DOHH2 (cell line): ENCODE data around the gene SUMF1.
"Not testable (repeated sequence)": the region's sequence is repeated elsewhere in the genome, so short reads cannot be mapped to it uniquely, and the experiment has no call there.

Source experiments
- H3F3A ChIP-seq: fragments of 200-600 bp; sonication (generic), shearing (Covaris generic); 2 replicates; pipeline ENCODE4 v1.6.0; 2016; ENCODE audit warnings: antibody characterized with exemption, mild to moderate bottlenecking; ENCODE audit not compliant: control insufficient read depth, insufficient read depth
- H3K27ac ChIP-seq: fragments of 200-600 bp; sonication (generic); 2 replicates; pipeline ENCODE4 v1.5.1; 2014; ENCODE audit warnings: low read depth, mild to moderate bottlenecking, low read length, moderate library complexity
- H3K27me3 ChIP-seq: fragments of 200-600 bp; sonication (generic); 2 replicates; pipeline ENCODE4 v1.6.1; 2014; ENCODE audit warnings: mild to moderate bottlenecking, low read length, mixed read lengths; ENCODE audit not compliant: control insufficient read depth
- H3K36me3 ChIP-seq: fragments of 200-600 bp; sonication (generic); 2 replicates; pipeline ENCODE4 v1.6.1; 2014; ENCODE audit warnings: mild to moderate bottlenecking, low read length, moderate library complexity, mixed read lengths; ENCODE audit not compliant: control insufficient read depth
- H3K4me1 ChIP-seq: fragments of 200-600 bp; sonication (generic); 2 replicates; pipeline ENCODE4 v1.6.1; 2014; ENCODE audit warnings: mild to moderate bottlenecking, low read length, mixed read lengths; ENCODE audit not compliant: control insufficient read depth
- H3K4me2 ChIP-seq: fragments of 200-600 bp; sonication (generic); 2 replicates; pipeline ENCODE4 v1.6.0; 2014; ENCODE audit warnings: mild to moderate bottlenecking, low read length, moderate library complexity
- H3K4me3 ChIP-seq: fragments of 200-600 bp; sonication (generic); 2 replicates; pipeline ENCODE4 v1.5.1; 2014; ENCODE audit warnings: mild to moderate bottlenecking, low read length, mixed read lengths
- H3K79me2 ChIP-seq: fragments of 200-600 bp; sonication (generic); 2 replicates; pipeline ENCODE4 v1.6.1; 2014; ENCODE audit warnings: mild to moderate bottlenecking, low read length, mixed read lengths; ENCODE audit not compliant: control insufficient read depth
- H3K9me2 ChIP-seq: fragments of 200-600 bp; sonication (generic); replicated peaks from 2 replicates; pipeline ENCODE4 v1.6.1; 2014; ENCODE audit warnings: mild to moderate bottlenecking, low read length, mixed read lengths; ENCODE audit not compliant: control insufficient read depth
- H3K9me3 ChIP-seq: fragments of 200-600 bp; sonication (generic); 2 replicates; pipeline ENCODE4 v1.6.1; 2014; ENCODE audit warnings: antibody characterized with exemption, low read length, mixed read lengths; ENCODE audit not compliant: control insufficient read depth, insufficient read depth
- H4K20me1 ChIP-seq: fragments of 200-600 bp; sonication (generic); 2 replicates; pipeline ENCODE4 v1.6.0; 2014; ENCODE audit warnings: low read depth, mild to moderate bottlenecking, antibody characterized with exemption, low read length, moderate library complexity; ENCODE audit not compliant: control insufficient read depth, insufficient read depth
- CTCF ChIP-seq: fragments of 200-600 bp; sonication (generic); IDR thresholded peaks from one replicate; pipeline ENCODE4 v1.5.1; 2014; ENCODE audit warnings: antibody characterized with exemption, mild to moderate bottlenecking, low read depth, low read length; ENCODE audit not compliant: poor library complexity, severe bottlenecking
- EZH2phosphoT487 ChIP-seq: fragments of 200-600 bp; sonication (generic); IDR thresholded peaks from 2 replicates; pipeline ENCODE4 v1.6.1; 2017; ENCODE audit warnings: borderline replicate concordance, mild to moderate bottlenecking, antibody characterized with exemption, low read length, moderate library complexity, mixed read lengths

The SUMF1 gene

GRCh38 chr3:4332111-4332510, 135.0 kb downstream of the SUMF1 start:
- no peaks in the 10 kb centered on the region for H4K20me1 ChIP-seq
- no peaks in the 10 kb centered on the region for H3K36me3 ChIP-seq
- H3K79me2 ChIP-seq: no peaks in the 10 kb centered on the region
- H3K4me3 ChIP-seq: no peak overlapping the region
- 0 out of 2 replicates have a peak, but pooled peaks cover 5% of the 10 kb centered on the region for H3K9me3 ChIP-seq
- H3K27me3 ChIP-seq: no peaks in the 10 kb centered on the region
- no peak overlapping the region for H3K27ac ChIP-seq
- TF ChIP-seq EZH2phosphoT487: no peak
- TF ChIP-seq CTCF: no peak
- H3K9me2 ChIP-seq: no peaks in the 10 kb centered on the region
- H3F3A ChIP-seq: no peaks in the 10 kb centered on the region
- no peak overlapping the region for H3K4me2 ChIP-seq
- H3K4me1 ChIP-seq: no peaks in the 10 kb centered on the region

- H3K79me2 ChIP-seq, H3F3A ChIP-seq, H3K36me3 ChIP-seq, H3K27ac ChIP-seq, H3K9me2 ChIP-seq, H3K4me3 ChIP-seq, H3K4me2 ChIP-seq, H3K9me3 ChIP-seq, H3K27me3 ChIP-seq, H4K20me1 ChIP-seq, H3K4me1 ChIP-seq: not testable (repeated sequence)
Measured at GRCh38 chr3:4329806-4330205, 137.3 kb downstream of the SUMF1 start.

- no peaks in the 10 kb centered on the region for H3K27me3 ChIP-seq
Measured at GRCh38 chr3:4326868-4327267, 140.2 kb downstream of the SUMF1 start.

More at GRCh38 chr3:4326868-4327267, 140.2 kb downstream of the SUMF1 start:
- no peaks in the 10 kb centered on the region for H4K20me1 ChIP-seq
- H3K9me3 ChIP-seq: 0 out of 2 replicates have a peak, but pooled peaks cover 5% of the 10 kb centered on the region
- H3K4me3 ChIP-seq: no peak overlapping the region
- H3K9me2 ChIP-seq: no peaks in the 10 kb centered on the region
- no peaks in the 10 kb centered on the region for H3F3A ChIP-seq
- H3K36me3 ChIP-seq: no peaks in the 10 kb centered on the region
- no peaks in the 10 kb centered on the region for H3K4me1 ChIP-seq
- H3K27ac ChIP-seq: no peak overlapping the region
- no peaks in the 10 kb centered on the region for H3K79me2 ChIP-seq
- TF ChIP-seq EZH2phosphoT487 (no peak), CTCF (no peak)
- no peak overlapping the region for H3K4me2 ChIP-seq
